Liver (tissue), 9 donors: ENCODE data around the gene NDUFA7. TPM values are rescaled to one million over a fixed set of nuclear protein-coding genes. Genes with fewer than 3 reads are reported as not detected.

Experiments
- DNase-seq: peaks from one replicate; pipeline ENCODE4 v3.0.0-alpha.2; 2017; ENCODE audit warnings: low spot score
- H3K27ac ChIP-seq, 2 donors: one replicate each; pipeline ENCODE4 v1.7.0; 2013; ENCODE audit warnings: inconsistent platforms in 2 of 2, low read length in 2 of 2, control low read depth in 1 of 2, low read depth in 1 of 2, mild to moderate bottlenecking in 1 of 2
- H3K27me3 ChIP-seq, 4 donors: one replicate each; pipeline versions ENCODE4 v1.6.1 to v1.7.0; 2013; ENCODE audit warnings: low read length in 3 of 4, inconsistent platforms in 1 of 4, mild to moderate bottlenecking in 1 of 4, moderate library complexity in 1 of 4; ENCODE audit not compliant: control insufficient read depth in 4 of 4, insufficient read depth in 4 of 4
- H3K36me3 ChIP-seq, 4 donors: one replicate each; pipeline versions ENCODE4 v1.6.1 to v1.7.0; 2013; ENCODE audit warnings: low read length in 3 of 4, mild to moderate bottlenecking in 3 of 4, low read depth in 1 of 4, moderate library complexity in 1 of 4; ENCODE audit not compliant: control insufficient read depth in 4 of 4, insufficient read depth in 3 of 4
- H3K4me1 ChIP-seq, 4 donors: one replicate each; pipeline versions ENCODE4 v1.6.1 to v1.7.0; 2013; ENCODE audit warnings: low read length in 3 of 4, mild to moderate bottlenecking in 3 of 4, moderate library complexity in 1 of 4; ENCODE audit not compliant: control insufficient read depth in 4 of 4, insufficient read depth in 4 of 4
- H3K4me3 ChIP-seq, 3 donors: one replicate each; pipeline versions ENCODE4 v1.6.1 to v1.7.0; 2013; ENCODE audit warnings: low read length in 3 of 3, control low read depth in 1 of 3, low read depth in 1 of 3, mild to moderate bottlenecking in 1 of 3
- H3K9ac ChIP-seq, 2 donors: one replicate each; pipeline ENCODE4 v1.7.0; 2013; ENCODE audit warnings: low read length in 2 of 2, mild to moderate bottlenecking in 2 of 2, moderate library complexity in 2 of 2, control low read depth in 1 of 2, low read depth in 1 of 2
- H3K9me3 ChIP-seq, 4 donors: one replicate each; pipeline versions ENCODE4 v1.6.1 to v1.7.0; 2013; ENCODE audit warnings: low read length in 3 of 4; ENCODE audit not compliant: control insufficient read depth in 4 of 4
- EGR1 ChIP-seq, 2 donors: IDR thresholded peaks; 2 replicates each; pipeline ENCODE4 v1.6.1; 2016 to 2018; ENCODE audit warnings: antibody characterized with exemption in 2 of 2, low read depth in 2 of 2
- FOXA1 ChIP-seq: IDR thresholded peaks from 2 replicates; pipeline ENCODE4 v1.6.1; 2016; ENCODE audit warnings: antibody characterized with exemption
- FOXA2 ChIP-seq: IDR thresholded peaks from 2 replicates; pipeline ENCODE4 v1.6.1; 2016; ENCODE audit warnings: antibody characterized with exemption
- GABPA ChIP-seq, 2 donors: IDR thresholded peaks in 1 of 2; conservative IDR thresholded peaks in 1 of 2; 2 replicates each; pipeline ENCODE4 v1.6.1; 2016; ENCODE audit warnings: antibody characterized with exemption in 2 of 2, mild to moderate bottlenecking in 1 of 2, moderate library complexity in 1 of 2
- HNF4A ChIP-seq, 2 donors: conservative IDR thresholded peaks; 2 replicates each; pipeline ENCODE4 v1.6.1; 2016; ENCODE audit warnings: antibody characterized with exemption in 2 of 2, mild to moderate bottlenecking in 2 of 2
- HNF4G ChIP-seq: IDR thresholded peaks from 2 replicates; pipeline ENCODE4 v1.6.1; 2016; ENCODE audit warnings: antibody characterized with exemption
- JUND ChIP-seq, 2 donors: IDR thresholded peaks; 2 replicates each; pipeline ENCODE4 v1.6.1; 2016; ENCODE audit warnings: antibody characterized with exemption in 2 of 2
- NR2F2 ChIP-seq: IDR thresholded peaks from 2 replicates; pipeline ENCODE4 v1.6.1; 2016; ENCODE audit warnings: antibody characterized with exemption
- RAD21 ChIP-seq, 2 donors: IDR thresholded peaks; 2 replicates each; pipeline ENCODE4 v1.6.1; 2016; ENCODE audit warnings: antibody characterized with exemption in 2 of 2, mild to moderate bottlenecking in 2 of 2
- RXRA ChIP-seq, 2 donors: IDR thresholded peaks; 2 replicates each; pipeline ENCODE4 v1.6.1; 2017 to 2018; ENCODE audit warnings: antibody characterized with exemption in 2 of 2, mild to moderate bottlenecking in 1 of 2
- SP1 ChIP-seq: IDR thresholded peaks from 2 replicates; pipeline ENCODE4 v1.6.1; 2018; ENCODE audit warnings: antibody characterized with exemption, mild to moderate bottlenecking
- TAF1 ChIP-seq: conservative IDR thresholded peaks from 2 replicates; pipeline ENCODE4 v1.6.1; 2016; ENCODE audit warnings: antibody characterized with exemption, mild to moderate bottlenecking
- YY1 ChIP-seq: IDR thresholded peaks from 2 replicates; pipeline ENCODE4 v1.6.1; 2016; ENCODE audit warnings: antibody characterized with exemption, mild to moderate bottlenecking
- WGBS: extraction: QIAGEN DNeasy Blood & Tissue Kit; methylation state at CpG from one replicate; pipeline ENCODE4 v1.1.7; 2013; 5-methylcytosine and 5-hydroxymethylcytosine counted together
- polyA plus RNA-seq, 2 donors: library from polyadenylated mRNA; stranded (reverse) in 1 of 2; unstranded in 1 of 2; fragments of 200-250 nt in 1 of 2; fragments of >200 nt in 1 of 2; fragmentation: Nextera tagmentation in 1 of 2; extraction: Ambion mirVana in 1 of 2; gene quantifications; one replicate each; pipeline versions ENCODE4 v1.2.1 to v1.2.3, GENCODE V29; 2013 to 2015
- total RNA-seq, 2 donors: library from RNA; depleted of rRNA; stranded (reverse); fragments of >200 nt; gene quantifications; one replicate each; pipeline ENCODE4 v1.2.3, GENCODE V29; 2014
- TF ChIP-seq, protein P1 (sequence below): IDR thresholded peaks from 2 replicates; pipeline ENCODE4 v1.6.1; 2016; ENCODE audit warnings: antibody characterized with exemption, mild to moderate bottlenecking
- TF ChIP-seq, protein P2 (sequence below): IDR thresholded peaks from 2 replicates; pipeline ENCODE4 v1.6.1; 2016; ENCODE audit warnings: antibody characterized with exemption
- TF ChIP-seq, protein P3 (sequence below): fragments of 150-350 bp; IDR thresholded peaks from 2 replicates; pipeline ENCODE4 v1.5.1; 2017; ENCODE audit warnings: improper control_type of control experiment, low read depth, low read length; ENCODE audit not compliant: missing input control
- TF ChIP-seq, protein P4 (sequence below): IDR thresholded peaks from 2 replicates; pipeline ENCODE4 v1.6.1; 2016; ENCODE audit warnings: antibody characterized with exemption
- TF ChIP-seq, protein P5 (sequence below): IDR thresholded peaks from 2 replicates; pipeline ENCODE4 v1.6.1; 2016; ENCODE audit warnings: antibody characterized with exemption
- donor health status: healthy.
- donor health status: healthy.
- donor health status: healthy.
- donor health status: healthy.
- donor health status: healthy.

NDUFA7 gene
- total and polyA plus RNA-seq, 4 donors = 19.6 to 101 (median 55.7) TPM

DNA sequence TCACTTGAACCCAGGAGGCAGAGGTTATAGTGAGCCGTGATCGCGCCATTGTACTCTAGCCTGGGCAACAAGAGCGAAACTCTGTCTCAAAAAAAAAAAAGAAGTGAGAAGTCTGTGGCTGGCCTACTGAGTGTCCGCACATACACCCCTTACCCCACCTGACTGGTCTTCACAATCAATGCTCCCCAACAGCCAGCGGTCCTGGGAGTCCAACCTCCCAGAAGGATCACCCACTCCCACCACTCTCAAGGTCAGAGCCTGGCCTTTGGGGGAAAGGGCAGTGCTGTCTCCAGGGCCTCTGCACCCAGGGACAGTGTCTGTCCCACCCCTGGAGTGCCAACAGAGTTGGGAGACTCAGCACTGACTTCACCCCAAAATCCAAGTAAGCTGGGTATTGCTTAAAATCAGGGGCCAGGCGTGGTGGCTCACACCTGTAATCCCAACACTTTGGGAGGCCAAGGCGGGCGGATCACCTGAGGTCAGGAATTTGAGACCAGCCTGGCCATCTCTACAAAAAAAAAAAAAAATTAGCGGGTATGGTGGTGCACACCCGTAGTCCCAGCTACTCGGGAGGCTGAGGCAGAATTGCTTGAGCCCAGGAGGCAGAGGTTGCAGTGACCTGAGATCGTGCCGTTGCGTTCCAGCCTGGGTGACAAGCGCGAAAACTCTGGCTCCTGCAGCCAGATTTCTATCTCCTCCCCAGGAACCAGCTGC lies 10.7 kb downstream of the NDUFA7 start:
- 97% methylated on average over 17 of the region's 17 CpGs for WGBS
- Histone ChIP-seq H3K27me3 (no peaks in the 10 kb centered on the region), H3K27ac (no peak overlapping the region), H3K36me3 (peaks cover 7 to 37% (median 17%) of the 10 kb centered on the region in 4 donors), H3K9me3 (no peaks in the 10 kb centered on the region), H3K9ac (no peak overlapping the region), H3K4me1 (peaks cover 14 to 35% (median 27%) of the 10 kb centered on the region in 4 donors), H3K4me3 (no peak overlapping the region)
- no peak for DNase-seq
- TF ChIP-seq YY1 (no peak), GABPA (IDR thresholded peaks at IDR 0.05 in 1 of 2, conservative IDR thresholded peaks at IDR 0.05 in 1 of 2) (no peak), EGR1 (IDR thresholded peaks at IDR 0.05; ENCODE audit: low read depth in 2 of 2) (no peak), JUND (IDR thresholded peaks at IDR 0.05) (no peak), FOXA2 (no peak), HNF4G (no peak), NR2F2 (no peak), TAF1 (no peak), SP1 (no peak), RXRA (IDR thresholded peaks at IDR 0.05) (no peak), FOXA1 (no peak), RAD21 (IDR thresholded peaks at IDR 0.05) (no peak), HNF4A (conservative IDR thresholded peaks at IDR 0.05) (no peak)
- TF ChIP-seq, protein P1, sequence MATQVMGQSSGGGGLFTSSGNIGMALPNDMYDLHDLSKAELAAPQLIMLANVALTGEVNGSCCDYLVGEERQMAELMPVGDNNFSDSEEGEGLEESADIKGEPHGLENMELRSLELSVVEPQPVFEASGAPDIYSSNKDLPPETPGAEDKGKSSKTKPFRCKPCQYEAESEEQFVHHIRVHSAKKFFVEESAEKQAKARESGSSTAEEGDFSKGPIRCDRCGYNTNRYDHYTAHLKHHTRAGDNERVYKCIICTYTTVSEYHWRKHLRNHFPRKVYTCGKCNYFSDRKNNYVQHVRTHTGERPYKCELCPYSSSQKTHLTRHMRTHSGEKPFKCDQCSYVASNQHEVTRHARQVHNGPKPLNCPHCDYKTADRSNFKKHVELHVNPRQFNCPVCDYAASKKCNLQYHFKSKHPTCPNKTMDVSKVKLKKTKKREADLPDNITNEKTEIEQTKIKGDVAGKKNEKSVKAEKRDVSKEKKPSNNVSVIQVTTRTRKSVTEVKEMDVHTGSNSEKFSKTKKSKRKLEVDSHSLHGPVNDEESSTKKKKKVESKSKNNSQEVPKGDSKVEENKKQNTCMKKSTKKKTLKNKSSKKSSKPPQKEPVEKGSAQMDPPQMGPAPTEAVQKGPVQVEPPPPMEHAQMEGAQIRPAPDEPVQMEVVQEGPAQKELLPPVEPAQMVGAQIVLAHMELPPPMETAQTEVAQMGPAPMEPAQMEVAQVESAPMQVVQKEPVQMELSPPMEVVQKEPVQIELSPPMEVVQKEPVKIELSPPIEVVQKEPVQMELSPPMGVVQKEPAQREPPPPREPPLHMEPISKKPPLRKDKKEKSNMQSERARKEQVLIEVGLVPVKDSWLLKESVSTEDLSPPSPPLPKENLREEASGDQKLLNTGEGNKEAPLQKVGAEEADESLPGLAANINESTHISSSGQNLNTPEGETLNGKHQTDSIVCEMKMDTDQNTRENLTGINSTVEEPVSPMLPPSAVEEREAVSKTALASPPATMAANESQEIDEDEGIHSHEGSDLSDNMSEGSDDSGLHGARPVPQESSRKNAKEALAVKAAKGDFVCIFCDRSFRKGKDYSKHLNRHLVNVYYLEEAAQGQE = no peak
- TF ChIP-seq, protein P2, sequence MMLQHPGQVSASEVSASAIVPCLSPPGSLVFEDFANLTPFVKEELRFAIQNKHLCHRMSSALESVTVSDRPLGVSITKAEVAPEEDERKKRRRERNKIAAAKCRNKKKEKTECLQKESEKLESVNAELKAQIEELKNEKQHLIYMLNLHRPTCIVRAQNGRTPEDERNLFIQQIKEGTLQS = no peak
- TF ChIP-seq, protein P3, sequence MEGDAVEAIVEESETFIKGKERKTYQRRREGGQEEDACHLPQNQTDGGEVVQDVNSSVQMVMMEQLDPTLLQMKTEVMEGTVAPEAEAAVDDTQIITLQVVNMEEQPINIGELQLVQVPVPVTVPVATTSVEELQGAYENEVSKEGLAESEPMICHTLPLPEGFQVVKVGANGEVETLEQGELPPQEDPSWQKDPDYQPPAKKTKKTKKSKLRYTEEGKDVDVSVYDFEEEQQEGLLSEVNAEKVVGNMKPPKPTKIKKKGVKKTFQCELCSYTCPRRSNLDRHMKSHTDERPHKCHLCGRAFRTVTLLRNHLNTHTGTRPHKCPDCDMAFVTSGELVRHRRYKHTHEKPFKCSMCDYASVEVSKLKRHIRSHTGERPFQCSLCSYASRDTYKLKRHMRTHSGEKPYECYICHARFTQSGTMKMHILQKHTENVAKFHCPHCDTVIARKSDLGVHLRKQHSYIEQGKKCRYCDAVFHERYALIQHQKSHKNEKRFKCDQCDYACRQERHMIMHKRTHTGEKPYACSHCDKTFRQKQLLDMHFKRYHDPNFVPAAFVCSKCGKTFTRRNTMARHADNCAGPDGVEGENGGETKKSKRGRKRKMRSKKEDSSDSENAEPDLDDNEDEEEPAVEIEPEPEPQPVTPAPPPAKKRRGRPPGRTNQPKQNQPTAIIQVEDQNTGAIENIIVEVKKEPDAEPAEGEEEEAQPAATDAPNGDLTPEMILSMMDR = no peak

DNA sequence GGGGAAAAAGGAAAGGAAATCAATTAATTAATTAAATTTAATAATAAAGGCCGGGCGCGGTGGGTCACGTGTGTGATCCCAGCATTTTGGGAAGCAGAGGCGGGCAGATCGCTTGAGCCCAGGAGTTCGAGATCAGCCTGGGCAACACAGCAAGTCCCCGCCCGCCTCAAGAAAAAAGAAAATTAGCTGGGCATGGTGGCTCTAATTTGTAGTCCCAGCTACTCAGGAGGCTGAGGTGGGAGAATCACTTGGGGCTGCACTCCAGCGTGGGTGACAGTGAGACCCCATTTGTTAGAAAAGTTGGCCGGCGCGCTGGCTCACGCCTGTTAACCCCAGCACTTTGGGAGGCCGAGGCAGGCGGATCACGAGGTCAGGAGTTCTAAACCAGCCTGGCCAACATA lies 12.3 kb downstream of the NDUFA7 start:
- no peak overlapping the region for H3K9ac ChIP-seq
- H3K9me3 ChIP-seq = no peaks in the 10 kb centered on the region
- H3K27ac ChIP-seq = no peak overlapping the region
- H3K4me1 ChIP-seq = peaks cover 14 to 35% (median 27%) of the 10 kb centered on the region in 4 donors
- H3K36me3 ChIP-seq = peaks cover 0 to 25% (median 12%) of the 10 kb centered on the region in 4 donors
- 88% methylated on average over 17 of the region's 17 CpGs for WGBS
- no peaks in the 10 kb centered on the region for H3K27me3 ChIP-seq
- H3K4me3 ChIP-seq = no peak overlapping the region
- DNase-seq = no peak
- TF ChIP-seq YY1 (no peak), RXRA (IDR thresholded peaks at IDR 0.05) (no peak), FOXA1 (no peak), GABPA (IDR thresholded peaks at IDR 0.05 in 1 of 2, conservative IDR thresholded peaks at IDR 0.05 in 1 of 2) (no peak), EGR1 (IDR thresholded peaks at IDR 0.05; ENCODE audit: low read depth in 2 of 2) (no peak)
- TF ChIP-seq, protein P4, sequence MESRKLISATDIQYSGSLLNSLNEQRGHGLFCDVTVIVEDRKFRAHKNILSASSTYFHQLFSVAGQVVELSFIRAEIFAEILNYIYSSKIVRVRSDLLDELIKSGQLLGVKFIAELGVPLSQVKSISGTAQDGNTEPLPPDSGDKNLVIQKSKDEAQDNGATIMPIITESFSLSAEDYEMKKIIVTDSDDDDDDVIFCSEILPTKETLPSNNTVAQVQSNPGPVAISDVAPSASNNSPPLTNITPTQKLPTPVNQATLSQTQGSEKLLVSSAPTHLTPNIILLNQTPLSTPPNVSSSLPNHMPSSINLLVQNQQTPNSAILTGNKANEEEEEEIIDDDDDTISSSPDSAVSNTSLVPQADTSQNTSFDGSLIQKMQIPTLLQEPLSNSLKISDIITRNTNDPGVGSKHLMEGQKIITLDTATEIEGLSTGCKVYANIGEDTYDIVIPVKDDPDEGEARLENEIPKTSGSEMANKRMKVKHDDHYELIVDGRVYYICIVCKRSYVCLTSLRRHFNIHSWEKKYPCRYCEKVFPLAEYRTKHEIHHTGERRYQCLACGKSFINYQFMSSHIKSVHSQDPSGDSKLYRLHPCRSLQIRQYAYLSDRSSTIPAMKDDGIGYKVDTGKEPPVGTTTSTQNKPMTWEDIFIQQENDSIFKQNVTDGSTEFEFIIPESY = no peak
- TF ChIP-seq, protein P1 = no peak
- TF ChIP-seq, protein P3 = no peak
- TF ChIP-seq, protein P5, sequence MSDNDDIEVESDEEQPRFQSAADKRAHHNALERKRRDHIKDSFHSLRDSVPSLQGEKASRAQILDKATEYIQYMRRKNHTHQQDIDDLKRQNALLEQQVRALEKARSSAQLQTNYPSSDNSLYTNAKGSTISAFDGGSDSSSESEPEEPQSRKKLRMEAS = no peak
